ENCODE measurements around the gene STK32C.

Gene STK32C

GRCh38 chr10:132158823-132159222, 148.9 kb downstream of the STK32C start:
- H3K4me3 ChIP-seq (replicated peaks; ENCODE audit: low read depth, low read length), result no peak overlapping the region
- no peak for DNase-seq (ENCODE audit: low read depth)
- no peak for TF ChIP-seq CTCF (IDR thresholded peaks at IDR 0.05; ENCODE audit: low read length, missing control alignments)

GRCh38 chr10:132158122-132158741, 149.5 kb downstream of the STK32C start:
- no peak for DNase-seq (ENCODE audit: low read depth)
- no peak overlapping the region for H3K4me3 ChIP-seq (replicated peaks; ENCODE audit: low read depth, low read length)
- no peak for TF ChIP-seq CTCF (IDR thresholded peaks at IDR 0.05; ENCODE audit: low read length, missing control alignments)

Data from fibroblast of pulmonary artery (primary cell).